Liver (tissue), 9 donors: ENCODE results near the gene TREML2. TPM values are rescaled to one million over a fixed set of nuclear protein-coding genes. Genes with fewer than 3 reads are reported as not detected.

Experiments used
- DNase-seq: peaks from one replicate; pipeline ENCODE4 v3.0.0-alpha.2; 2017; ENCODE audit warnings: low spot score
- H3K27ac ChIP-seq, 2 donors: one replicate each; pipeline ENCODE4 v1.7.0; 2013; ENCODE audit warnings: inconsistent platforms in 2 of 2, low read length in 2 of 2, control low read depth in 1 of 2, low read depth in 1 of 2, mild to moderate bottlenecking in 1 of 2
- H3K27me3 ChIP-seq, 4 donors: one replicate each; pipeline versions ENCODE4 v1.6.1 to v1.7.0; 2013; ENCODE audit warnings: low read length in 3 of 4, inconsistent platforms in 1 of 4, mild to moderate bottlenecking in 1 of 4, moderate library complexity in 1 of 4; ENCODE audit not compliant: control insufficient read depth in 4 of 4, insufficient read depth in 4 of 4
- H3K36me3 ChIP-seq, 4 donors: one replicate each; pipeline versions ENCODE4 v1.6.1 to v1.7.0; 2013; ENCODE audit warnings: low read length in 3 of 4, mild to moderate bottlenecking in 3 of 4, low read depth in 1 of 4, moderate library complexity in 1 of 4; ENCODE audit not compliant: control insufficient read depth in 4 of 4, insufficient read depth in 3 of 4
- H3K4me1 ChIP-seq, 4 donors: one replicate each; pipeline versions ENCODE4 v1.6.1 to v1.7.0; 2013; ENCODE audit warnings: low read length in 3 of 4, mild to moderate bottlenecking in 3 of 4, moderate library complexity in 1 of 4; ENCODE audit not compliant: control insufficient read depth in 4 of 4, insufficient read depth in 4 of 4
- H3K4me3 ChIP-seq, 3 donors: one replicate each; pipeline versions ENCODE4 v1.6.1 to v1.7.0; 2013; ENCODE audit warnings: low read length in 3 of 3, control low read depth in 1 of 3, low read depth in 1 of 3, mild to moderate bottlenecking in 1 of 3
- H3K9ac ChIP-seq, 2 donors: one replicate each; pipeline ENCODE4 v1.7.0; 2013; ENCODE audit warnings: low read length in 2 of 2, mild to moderate bottlenecking in 2 of 2, moderate library complexity in 2 of 2, control low read depth in 1 of 2, low read depth in 1 of 2
- H3K9me3 ChIP-seq, 4 donors: one replicate each; pipeline versions ENCODE4 v1.6.1 to v1.7.0; 2013; ENCODE audit warnings: low read length in 3 of 4; ENCODE audit not compliant: control insufficient read depth in 4 of 4
- EGR1 ChIP-seq, 2 donors: IDR thresholded peaks; 2 replicates each; pipeline ENCODE4 v1.6.1; 2016 to 2018; ENCODE audit warnings: antibody characterized with exemption in 2 of 2, low read depth in 2 of 2
- FOXA1 ChIP-seq: IDR thresholded peaks from 2 replicates; pipeline ENCODE4 v1.6.1; 2016; ENCODE audit warnings: antibody characterized with exemption
- FOXA2 ChIP-seq: IDR thresholded peaks from 2 replicates; pipeline ENCODE4 v1.6.1; 2016; ENCODE audit warnings: antibody characterized with exemption
- GABPA ChIP-seq, 2 donors: IDR thresholded peaks in 1 of 2; conservative IDR thresholded peaks in 1 of 2; 2 replicates each; pipeline ENCODE4 v1.6.1; 2016; ENCODE audit warnings: antibody characterized with exemption in 2 of 2, mild to moderate bottlenecking in 1 of 2, moderate library complexity in 1 of 2
- HNF4A ChIP-seq, 2 donors: conservative IDR thresholded peaks; 2 replicates each; pipeline ENCODE4 v1.6.1; 2016; ENCODE audit warnings: antibody characterized with exemption in 2 of 2, mild to moderate bottlenecking in 2 of 2
- HNF4G ChIP-seq: IDR thresholded peaks from 2 replicates; pipeline ENCODE4 v1.6.1; 2016; ENCODE audit warnings: antibody characterized with exemption
- JUND ChIP-seq, 2 donors: IDR thresholded peaks; 2 replicates each; pipeline ENCODE4 v1.6.1; 2016; ENCODE audit warnings: antibody characterized with exemption in 2 of 2
- NR2F2 ChIP-seq: IDR thresholded peaks from 2 replicates; pipeline ENCODE4 v1.6.1; 2016; ENCODE audit warnings: antibody characterized with exemption
- RAD21 ChIP-seq, 2 donors: IDR thresholded peaks; 2 replicates each; pipeline ENCODE4 v1.6.1; 2016; ENCODE audit warnings: antibody characterized with exemption in 2 of 2, mild to moderate bottlenecking in 2 of 2
- RXRA ChIP-seq, 2 donors: IDR thresholded peaks; 2 replicates each; pipeline ENCODE4 v1.6.1; 2017 to 2018; ENCODE audit warnings: antibody characterized with exemption in 2 of 2, mild to moderate bottlenecking in 1 of 2
- SP1 ChIP-seq: IDR thresholded peaks from 2 replicates; pipeline ENCODE4 v1.6.1; 2018; ENCODE audit warnings: antibody characterized with exemption, mild to moderate bottlenecking
- TAF1 ChIP-seq: conservative IDR thresholded peaks from 2 replicates; pipeline ENCODE4 v1.6.1; 2016; ENCODE audit warnings: antibody characterized with exemption, mild to moderate bottlenecking
- YY1 ChIP-seq: IDR thresholded peaks from 2 replicates; pipeline ENCODE4 v1.6.1; 2016; ENCODE audit warnings: antibody characterized with exemption, mild to moderate bottlenecking
- WGBS: extraction: QIAGEN DNeasy Blood & Tissue Kit; methylation state at CpG from one replicate; pipeline ENCODE4 v1.1.7; 2013; 5-methylcytosine and 5-hydroxymethylcytosine counted together
- polyA plus RNA-seq, 2 donors: library from polyadenylated mRNA; stranded (reverse) in 1 of 2; unstranded in 1 of 2; fragments of 200-250 nt in 1 of 2; fragments of >200 nt in 1 of 2; fragmentation: Nextera tagmentation in 1 of 2; extraction: Ambion mirVana in 1 of 2; gene quantifications; one replicate each; pipeline versions ENCODE4 v1.2.1 to v1.2.3, GENCODE V29; 2013 to 2015
- total RNA-seq, 2 donors: library from RNA; depleted of rRNA; stranded (reverse); fragments of >200 nt; gene quantifications; one replicate each; pipeline ENCODE4 v1.2.3, GENCODE V29; 2014
- TF ChIP-seq, protein P1 (sequence below): IDR thresholded peaks from 2 replicates; pipeline ENCODE4 v1.6.1; 2016; ENCODE audit warnings: antibody characterized with exemption
- TF ChIP-seq, protein P2 (sequence below): IDR thresholded peaks from 2 replicates; pipeline ENCODE4 v1.6.1; 2016; ENCODE audit warnings: antibody characterized with exemption
- TF ChIP-seq, protein P3 (sequence below): fragments of 150-350 bp; IDR thresholded peaks from 2 replicates; pipeline ENCODE4 v1.5.1; 2017; ENCODE audit warnings: improper control_type of control experiment, low read depth, low read length; ENCODE audit not compliant: missing input control
- TF ChIP-seq, protein P4 (sequence below): IDR thresholded peaks from 2 replicates; pipeline ENCODE4 v1.6.1; 2016; ENCODE audit warnings: antibody characterized with exemption, mild to moderate bottlenecking
- TF ChIP-seq, protein P5 (sequence below): IDR thresholded peaks from 2 replicates; pipeline ENCODE4 v1.6.1; 2016; ENCODE audit warnings: antibody characterized with exemption
- donor health status: healthy.
- donor health status: healthy.
- donor health status: healthy.
- donor health status: healthy.
- donor health status: healthy.

The TREML2 gene
- total and polyA plus RNA-seq, 4 donors: 0.03 to 9.8 (median 0.23) TPM

DNA sequence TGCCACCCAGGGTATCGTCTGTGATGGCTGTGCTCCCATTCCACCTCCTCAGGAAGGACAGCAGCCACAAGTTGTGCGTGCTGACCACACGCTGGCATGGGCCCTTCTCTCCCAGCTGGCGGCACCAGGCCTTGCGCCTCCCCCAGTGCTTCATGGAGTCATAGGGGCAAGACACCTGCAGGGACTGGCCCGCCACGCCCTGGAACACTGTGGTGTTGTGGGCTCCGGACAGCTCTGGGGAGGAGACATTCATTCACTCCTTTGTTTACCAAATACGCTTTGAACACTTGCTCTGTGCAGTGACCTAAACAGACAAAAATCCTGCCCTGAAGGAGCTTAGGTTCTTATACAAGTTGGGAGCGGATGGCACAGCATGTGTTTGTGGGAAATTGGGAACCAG, 39.6 kb downstream of the TREML2 start:
- H3K27me3 ChIP-seq: no peaks in the 10 kb centered on the region
- no peaks in the 10 kb centered on the region for H3K4me1 ChIP-seq
- no peaks in the 10 kb centered on the region for H3K36me3 ChIP-seq
- no peak for TF ChIP-seq FOXA2
- H3K27ac ChIP-seq: no peak overlapping the region
- DNase-seq: no peak
- no peak overlapping the region for H3K4me3 ChIP-seq
- H3K9me3 ChIP-seq: no peaks in the 10 kb centered on the region
- 90% methylated on average over 10 of the region's 10 CpGs for WGBS
- H3K9ac ChIP-seq: no peak overlapping the region

DNA sequence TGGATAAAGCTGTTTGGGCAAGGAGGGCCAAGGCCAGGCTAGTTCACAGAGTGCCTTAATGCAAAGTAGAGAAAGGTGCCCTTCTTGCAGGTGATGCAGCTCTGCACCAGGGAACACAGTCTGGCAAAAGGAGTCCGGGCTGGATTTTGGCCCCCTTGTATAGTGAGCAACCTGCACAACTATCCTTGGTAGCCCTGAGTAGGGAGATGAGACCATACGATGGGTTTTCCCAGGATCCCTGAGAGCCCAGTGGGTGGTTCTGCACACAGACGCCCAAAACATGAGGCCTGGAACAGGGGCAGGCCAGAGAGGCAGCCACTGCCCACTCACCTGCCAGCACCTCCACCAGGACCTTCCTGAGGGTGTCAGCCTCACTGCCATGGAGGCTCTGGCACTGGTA, 40.0 kb downstream of the TREML2 start:
- DNase-seq: no peak
- Histone ChIP-seq H3K9me3 (no peaks in the 10 kb centered on the region), H3K4me1 (no peaks in the 10 kb centered on the region), H3K4me3 (no peak overlapping the region), H3K27me3 (no peaks in the 10 kb centered on the region), H3K36me3 (no peaks in the 10 kb centered on the region), H3K9ac (no peak overlapping the region), H3K27ac (no peak overlapping the region)
- TF ChIP-seq, protein P1, sequence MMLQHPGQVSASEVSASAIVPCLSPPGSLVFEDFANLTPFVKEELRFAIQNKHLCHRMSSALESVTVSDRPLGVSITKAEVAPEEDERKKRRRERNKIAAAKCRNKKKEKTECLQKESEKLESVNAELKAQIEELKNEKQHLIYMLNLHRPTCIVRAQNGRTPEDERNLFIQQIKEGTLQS: no peak
- TF ChIP-seq FOXA2 (no peak), FOXA1 (no peak), SP1 (no peak), YY1 (no peak), HNF4A (conservative IDR thresholded peaks at IDR 0.05) (no peak), TAF1 (no peak), RAD21 (IDR thresholded peaks at IDR 0.05) (no peak), GABPA (IDR thresholded peaks at IDR 0.05 in 1 of 2, conservative IDR thresholded peaks at IDR 0.05 in 1 of 2) (no peak), JUND (IDR thresholded peaks at IDR 0.05) (no peak), HNF4G (no peak), EGR1 (IDR thresholded peaks at IDR 0.05; ENCODE audit: low read depth in 2 of 2) (no peak), RXRA (IDR thresholded peaks at IDR 0.05) (no peak), NR2F2 (no peak)
- TF ChIP-seq, protein P2, sequence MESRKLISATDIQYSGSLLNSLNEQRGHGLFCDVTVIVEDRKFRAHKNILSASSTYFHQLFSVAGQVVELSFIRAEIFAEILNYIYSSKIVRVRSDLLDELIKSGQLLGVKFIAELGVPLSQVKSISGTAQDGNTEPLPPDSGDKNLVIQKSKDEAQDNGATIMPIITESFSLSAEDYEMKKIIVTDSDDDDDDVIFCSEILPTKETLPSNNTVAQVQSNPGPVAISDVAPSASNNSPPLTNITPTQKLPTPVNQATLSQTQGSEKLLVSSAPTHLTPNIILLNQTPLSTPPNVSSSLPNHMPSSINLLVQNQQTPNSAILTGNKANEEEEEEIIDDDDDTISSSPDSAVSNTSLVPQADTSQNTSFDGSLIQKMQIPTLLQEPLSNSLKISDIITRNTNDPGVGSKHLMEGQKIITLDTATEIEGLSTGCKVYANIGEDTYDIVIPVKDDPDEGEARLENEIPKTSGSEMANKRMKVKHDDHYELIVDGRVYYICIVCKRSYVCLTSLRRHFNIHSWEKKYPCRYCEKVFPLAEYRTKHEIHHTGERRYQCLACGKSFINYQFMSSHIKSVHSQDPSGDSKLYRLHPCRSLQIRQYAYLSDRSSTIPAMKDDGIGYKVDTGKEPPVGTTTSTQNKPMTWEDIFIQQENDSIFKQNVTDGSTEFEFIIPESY: no peak
- TF ChIP-seq, protein P3, sequence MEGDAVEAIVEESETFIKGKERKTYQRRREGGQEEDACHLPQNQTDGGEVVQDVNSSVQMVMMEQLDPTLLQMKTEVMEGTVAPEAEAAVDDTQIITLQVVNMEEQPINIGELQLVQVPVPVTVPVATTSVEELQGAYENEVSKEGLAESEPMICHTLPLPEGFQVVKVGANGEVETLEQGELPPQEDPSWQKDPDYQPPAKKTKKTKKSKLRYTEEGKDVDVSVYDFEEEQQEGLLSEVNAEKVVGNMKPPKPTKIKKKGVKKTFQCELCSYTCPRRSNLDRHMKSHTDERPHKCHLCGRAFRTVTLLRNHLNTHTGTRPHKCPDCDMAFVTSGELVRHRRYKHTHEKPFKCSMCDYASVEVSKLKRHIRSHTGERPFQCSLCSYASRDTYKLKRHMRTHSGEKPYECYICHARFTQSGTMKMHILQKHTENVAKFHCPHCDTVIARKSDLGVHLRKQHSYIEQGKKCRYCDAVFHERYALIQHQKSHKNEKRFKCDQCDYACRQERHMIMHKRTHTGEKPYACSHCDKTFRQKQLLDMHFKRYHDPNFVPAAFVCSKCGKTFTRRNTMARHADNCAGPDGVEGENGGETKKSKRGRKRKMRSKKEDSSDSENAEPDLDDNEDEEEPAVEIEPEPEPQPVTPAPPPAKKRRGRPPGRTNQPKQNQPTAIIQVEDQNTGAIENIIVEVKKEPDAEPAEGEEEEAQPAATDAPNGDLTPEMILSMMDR: no peak
- TF ChIP-seq, protein P4, sequence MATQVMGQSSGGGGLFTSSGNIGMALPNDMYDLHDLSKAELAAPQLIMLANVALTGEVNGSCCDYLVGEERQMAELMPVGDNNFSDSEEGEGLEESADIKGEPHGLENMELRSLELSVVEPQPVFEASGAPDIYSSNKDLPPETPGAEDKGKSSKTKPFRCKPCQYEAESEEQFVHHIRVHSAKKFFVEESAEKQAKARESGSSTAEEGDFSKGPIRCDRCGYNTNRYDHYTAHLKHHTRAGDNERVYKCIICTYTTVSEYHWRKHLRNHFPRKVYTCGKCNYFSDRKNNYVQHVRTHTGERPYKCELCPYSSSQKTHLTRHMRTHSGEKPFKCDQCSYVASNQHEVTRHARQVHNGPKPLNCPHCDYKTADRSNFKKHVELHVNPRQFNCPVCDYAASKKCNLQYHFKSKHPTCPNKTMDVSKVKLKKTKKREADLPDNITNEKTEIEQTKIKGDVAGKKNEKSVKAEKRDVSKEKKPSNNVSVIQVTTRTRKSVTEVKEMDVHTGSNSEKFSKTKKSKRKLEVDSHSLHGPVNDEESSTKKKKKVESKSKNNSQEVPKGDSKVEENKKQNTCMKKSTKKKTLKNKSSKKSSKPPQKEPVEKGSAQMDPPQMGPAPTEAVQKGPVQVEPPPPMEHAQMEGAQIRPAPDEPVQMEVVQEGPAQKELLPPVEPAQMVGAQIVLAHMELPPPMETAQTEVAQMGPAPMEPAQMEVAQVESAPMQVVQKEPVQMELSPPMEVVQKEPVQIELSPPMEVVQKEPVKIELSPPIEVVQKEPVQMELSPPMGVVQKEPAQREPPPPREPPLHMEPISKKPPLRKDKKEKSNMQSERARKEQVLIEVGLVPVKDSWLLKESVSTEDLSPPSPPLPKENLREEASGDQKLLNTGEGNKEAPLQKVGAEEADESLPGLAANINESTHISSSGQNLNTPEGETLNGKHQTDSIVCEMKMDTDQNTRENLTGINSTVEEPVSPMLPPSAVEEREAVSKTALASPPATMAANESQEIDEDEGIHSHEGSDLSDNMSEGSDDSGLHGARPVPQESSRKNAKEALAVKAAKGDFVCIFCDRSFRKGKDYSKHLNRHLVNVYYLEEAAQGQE: no peak
- TF ChIP-seq, protein P5, sequence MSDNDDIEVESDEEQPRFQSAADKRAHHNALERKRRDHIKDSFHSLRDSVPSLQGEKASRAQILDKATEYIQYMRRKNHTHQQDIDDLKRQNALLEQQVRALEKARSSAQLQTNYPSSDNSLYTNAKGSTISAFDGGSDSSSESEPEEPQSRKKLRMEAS: no peak
- 80% methylated on average over 3 of the region's 3 CpGs for WGBS
